ENCODE results near the gene ARHGEF10L. TPM values are rescaled to one million over a fixed set of nuclear protein-coding genes. Genes with fewer than 3 reads are reported as not detected.
"Not testable (repeated sequence)": the region's sequence is repeated elsewhere in the genome, so short reads cannot be mapped to it uniquely, and the experiment has no call there.

ARHGEF10L gene
- total RNA-seq, 1 experiment from 2014 or later = 3.3 TPM

DNA sequence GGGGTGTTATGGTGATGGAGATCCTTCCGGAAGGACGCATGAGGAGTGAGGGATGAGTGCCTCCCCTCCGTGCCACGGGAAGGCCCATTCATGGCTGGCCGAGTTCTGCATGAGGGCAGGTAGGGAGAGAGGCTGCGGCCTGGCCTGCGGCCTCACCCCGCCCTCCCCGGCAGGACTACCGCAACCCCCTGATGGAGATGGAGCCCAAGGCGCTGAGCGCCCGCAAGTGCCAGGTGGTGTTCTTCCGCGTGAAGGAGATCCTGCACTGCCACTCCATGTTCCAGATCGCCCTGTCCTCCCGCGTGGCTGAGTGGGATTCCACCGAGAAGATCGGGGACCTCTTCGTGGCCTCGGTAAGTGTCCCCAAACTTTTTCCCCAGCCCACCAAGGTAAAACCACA is 83.3 kb downstream of the ARHGEF10L start:
- Histone ChIP-seq H3K27me3 (replicated peaks; ENCODE audit: insufficient read depth, low read depth, low read length, poor library complexity) (no peaks in the 10 kb centered on the region), H3K27ac (ENCODE audit: low read depth, low read length, poor library complexity, severe bottlenecking) (no peak overlapping the region), H3K9me3 (ENCODE audit: low read depth, low read length, poor library complexity, severe bottlenecking) (no peaks in the 10 kb centered on the region), H3K36me3 (ENCODE audit: insufficient read depth, low read length, poor library complexity, severe bottlenecking) (no peaks in the 10 kb centered on the region), H3K4me3 (ENCODE audit: low read depth, low read length, poor library complexity, severe bottlenecking) (no peak overlapping the region), H3K4me1 (ENCODE audit: insufficient read depth, low read length, poor library complexity, severe bottlenecking) (no peaks in the 10 kb centered on the region)
- no peak for DNase-seq (ENCODE audit: low spot score)
- CTCF ChIA-PET = no interaction called here
- POLR2A ChIA-PET (ENCODE audit: low non-redundant PET) = no interaction called here
- intact Hi-C loops (cut with micrococcal nuclease; ENCODE audit: unreplicated experiment) = no loop called here
- no peak for TF ChIP-seq EZH2 (IDR thresholded peaks at IDR 0.05; ENCODE audit: borderline replicate concordance, low read depth, low read length, poor library complexity, severe bottlenecking)
- TF ChIP-seq, protein P1, sequence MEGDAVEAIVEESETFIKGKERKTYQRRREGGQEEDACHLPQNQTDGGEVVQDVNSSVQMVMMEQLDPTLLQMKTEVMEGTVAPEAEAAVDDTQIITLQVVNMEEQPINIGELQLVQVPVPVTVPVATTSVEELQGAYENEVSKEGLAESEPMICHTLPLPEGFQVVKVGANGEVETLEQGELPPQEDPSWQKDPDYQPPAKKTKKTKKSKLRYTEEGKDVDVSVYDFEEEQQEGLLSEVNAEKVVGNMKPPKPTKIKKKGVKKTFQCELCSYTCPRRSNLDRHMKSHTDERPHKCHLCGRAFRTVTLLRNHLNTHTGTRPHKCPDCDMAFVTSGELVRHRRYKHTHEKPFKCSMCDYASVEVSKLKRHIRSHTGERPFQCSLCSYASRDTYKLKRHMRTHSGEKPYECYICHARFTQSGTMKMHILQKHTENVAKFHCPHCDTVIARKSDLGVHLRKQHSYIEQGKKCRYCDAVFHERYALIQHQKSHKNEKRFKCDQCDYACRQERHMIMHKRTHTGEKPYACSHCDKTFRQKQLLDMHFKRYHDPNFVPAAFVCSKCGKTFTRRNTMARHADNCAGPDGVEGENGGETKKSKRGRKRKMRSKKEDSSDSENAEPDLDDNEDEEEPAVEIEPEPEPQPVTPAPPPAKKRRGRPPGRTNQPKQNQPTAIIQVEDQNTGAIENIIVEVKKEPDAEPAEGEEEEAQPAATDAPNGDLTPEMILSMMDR (conservative IDR thresholded peaks at IDR 0.05; ENCODE audit: low read depth, low read length) = no peak
- no TSS peak for BruUV-seq (replicated peaks)

DNA sequence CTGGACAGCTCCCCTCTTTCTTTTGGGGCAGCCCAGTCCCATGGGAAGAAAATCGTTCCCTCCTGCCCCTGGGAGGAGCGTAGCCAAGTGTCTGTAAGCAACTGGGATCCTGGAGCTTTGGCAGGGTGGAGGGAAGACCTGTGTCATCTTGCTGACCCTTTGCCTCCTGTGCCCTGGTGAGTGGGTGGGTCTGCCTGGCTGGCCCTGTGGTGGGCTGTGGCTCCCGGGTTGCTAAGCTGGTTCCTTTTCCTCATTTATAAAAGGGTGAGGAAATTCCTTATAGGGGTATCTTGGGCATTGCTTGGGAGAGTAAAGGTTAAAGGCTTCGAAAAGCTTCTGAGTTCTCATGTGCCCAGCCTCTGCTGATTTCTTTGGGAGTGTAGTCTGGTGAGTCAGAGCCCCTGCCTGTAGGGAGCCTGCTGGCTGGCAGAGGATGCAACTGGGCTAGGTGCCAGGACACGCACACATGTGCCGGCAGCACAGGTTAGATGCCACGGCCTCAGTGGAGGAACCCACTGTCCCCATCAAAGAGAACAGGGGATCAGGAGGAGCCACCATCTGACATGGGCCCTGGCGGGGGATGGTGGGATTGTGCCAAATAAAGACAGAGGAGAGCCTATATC is 85.2 kb downstream of the ARHGEF10L start:
- no peak for DNase-seq (ENCODE audit: low spot score)
- Histone ChIP-seq H3K27ac (ENCODE audit: low read depth, low read length, poor library complexity, severe bottlenecking) (no peak overlapping the region), H3K36me3 (ENCODE audit: insufficient read depth, low read length, poor library complexity, severe bottlenecking) (no peaks in the 10 kb centered on the region), H3K4me3 (ENCODE audit: low read depth, low read length, poor library complexity, severe bottlenecking) (no peak overlapping the region), H3K9me3 (ENCODE audit: low read depth, low read length, poor library complexity, severe bottlenecking) (no peaks in the 10 kb centered on the region), H3K4me1 (ENCODE audit: insufficient read depth, low read length, poor library complexity, severe bottlenecking) (no peaks in the 10 kb centered on the region), H3K27me3 (replicated peaks; ENCODE audit: insufficient read depth, low read depth, low read length, poor library complexity) (no peaks in the 10 kb centered on the region)
- BruUV-seq (replicated peaks) = no TSS peak
- TF ChIP-seq, protein P1 (conservative IDR thresholded peaks at IDR 0.05; ENCODE audit: low read depth, low read length) = no peak
- TF ChIP-seq EZH2 (IDR thresholded peaks at IDR 0.05; ENCODE audit: borderline replicate concordance, low read depth, low read length, poor library complexity, severe bottlenecking) = no peak
- CTCF ChIA-PET = no interaction called here
- POLR2A ChIA-PET (ENCODE audit: low non-redundant PET) = no interaction called here
- intact Hi-C loops (cut with micrococcal nuclease; ENCODE audit: unreplicated experiment) = no loop called here

DNA sequence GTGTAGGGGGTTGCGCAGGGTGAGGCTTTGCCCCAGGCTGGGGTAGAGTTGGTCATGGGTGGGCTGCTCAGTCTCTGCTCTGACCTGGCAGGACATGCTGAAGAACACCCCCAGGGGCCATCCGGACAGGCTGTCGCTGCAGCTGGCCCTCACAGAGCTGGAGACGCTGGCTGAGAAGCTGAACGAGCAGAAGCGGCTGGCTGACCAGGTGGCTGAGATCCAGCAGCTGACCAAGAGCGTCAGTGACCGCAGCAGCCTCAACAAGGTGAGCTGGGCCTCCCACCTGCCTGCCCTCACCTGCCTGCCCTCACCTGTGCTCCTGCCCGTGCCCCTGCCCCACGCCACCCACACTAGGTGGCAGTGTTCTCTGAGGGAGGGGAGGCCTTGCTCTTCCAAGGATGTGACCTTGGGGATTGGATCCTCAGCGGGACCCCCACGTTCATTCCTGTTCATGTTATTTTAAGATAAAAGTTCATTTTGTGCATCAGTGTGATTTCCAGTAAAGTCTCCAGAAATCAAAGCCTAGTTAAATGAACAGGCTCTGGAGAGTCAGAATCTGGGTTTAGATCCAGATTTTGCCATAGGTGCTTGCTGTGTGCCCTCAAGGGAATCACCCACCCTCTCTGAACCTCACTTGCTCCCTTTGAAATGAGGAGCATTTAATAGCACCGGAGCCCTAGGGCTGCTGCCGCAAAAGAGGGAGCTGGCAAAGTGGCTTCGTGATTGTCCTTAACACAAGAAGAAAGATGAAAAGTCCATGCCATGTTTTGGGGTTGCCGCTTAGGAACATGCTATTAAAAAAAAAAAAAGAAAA is 87.9 kb downstream of the ARHGEF10L start:
- no peak for DNase-seq (ENCODE audit: low spot score)
- BruUV-seq (replicated peaks) = no TSS peak
- CTCF ChIA-PET = interaction anchor here (0.6 to 0.7 kb wide), 2 partner anchors 18 to 150 kb away, joined by 3 to 4 read pairs; no protein-coding TSS in a partner anchor

DNA sequence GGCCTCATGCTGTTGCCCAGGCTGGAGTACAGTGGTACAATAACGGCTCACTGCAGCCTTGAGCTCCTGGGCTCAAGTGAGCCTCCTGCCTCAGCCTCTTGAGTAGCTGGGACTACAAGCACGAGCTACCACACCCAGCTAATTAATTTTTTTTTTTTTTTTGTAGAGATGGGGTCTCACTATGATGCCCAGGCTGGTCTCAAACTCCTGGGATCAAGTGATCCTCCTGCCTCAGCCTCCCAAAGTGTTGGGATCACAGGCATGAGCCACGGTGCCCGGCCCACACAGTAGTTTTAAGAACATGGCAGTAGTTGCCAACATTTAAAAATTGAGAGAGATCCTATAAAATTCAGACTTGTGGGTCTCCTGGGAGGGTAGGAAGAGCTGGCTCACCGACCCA is 89.5 kb downstream of the ARHGEF10L start:
- H3K9me3 ChIP-seq (ENCODE audit: low read depth, low read length, poor library complexity, severe bottlenecking); H3K4me3 ChIP-seq (ENCODE audit: low read depth, low read length, poor library complexity, severe bottlenecking); POLR2A ChIA-PET (ENCODE audit: low non-redundant PET); DNase-seq (ENCODE audit: low spot score); H3K27me3 ChIP-seq (replicated peaks; ENCODE audit: insufficient read depth, low read depth, low read length, poor library complexity); CTCF ChIA-PET; H3K36me3 ChIP-seq (ENCODE audit: insufficient read depth, low read length, poor library complexity, severe bottlenecking); BruUV-seq (replicated peaks); H3K4me1 ChIP-seq (ENCODE audit: insufficient read depth, low read length, poor library complexity, severe bottlenecking); intact Hi-C loops (cut with micrococcal nuclease; ENCODE audit: unreplicated experiment); H3K27ac ChIP-seq (ENCODE audit: low read depth, low read length, poor library complexity, severe bottlenecking): not testable (repeated sequence)

More for the DNA sequence above, 87.9 kb downstream of the ARHGEF10L start:
- POLR2A ChIA-PET (ENCODE audit: low non-redundant PET) = no interaction called here
- no peaks in the 10 kb centered on the region for H3K9me3 ChIP-seq (ENCODE audit: low read depth, low read length, poor library complexity, severe bottlenecking)
- no peaks in the 10 kb centered on the region for H3K4me1 ChIP-seq (ENCODE audit: insufficient read depth, low read length, poor library complexity, severe bottlenecking)
- no peak overlapping the region for H3K27ac ChIP-seq (ENCODE audit: low read depth, low read length, poor library complexity, severe bottlenecking)
- no peak overlapping the region for H3K4me3 ChIP-seq (ENCODE audit: low read depth, low read length, poor library complexity, severe bottlenecking)
- no peaks in the 10 kb centered on the region for H3K36me3 ChIP-seq (ENCODE audit: insufficient read depth, low read length, poor library complexity, severe bottlenecking)
- no peaks in the 10 kb centered on the region for H3K27me3 ChIP-seq (replicated peaks; ENCODE audit: insufficient read depth, low read depth, low read length, poor library complexity)
- intact Hi-C loops (cut with micrococcal nuclease; ENCODE audit: unreplicated experiment) = no loop called here
- no peak for TF ChIP-seq EZH2 (IDR thresholded peaks at IDR 0.05; ENCODE audit: borderline replicate concordance, low read depth, low read length, poor library complexity, severe bottlenecking)
- TF ChIP-seq, protein P1 (conservative IDR thresholded peaks at IDR 0.05; ENCODE audit: low read depth, low read length) = no peak
